H1 (cell line): Measurements from ENCODE around the gene COX17. TPM values are rescaled to one million over a fixed set of nuclear protein-coding genes. Genes with fewer than 3 reads are reported as not detected.

Experiments used
- BCL11A ChIP-seq, 2 experiments: IDR thresholded peaks; one replicate each; pipeline ENCODE4 v1.6.1; 2011; ENCODE audit warnings: low read depth in 2 of 2, low read length in 2 of 2, mild to moderate bottlenecking in 2 of 2
- EP300 ChIP-seq, 2 experiments: IDR thresholded peaks; 1 replicate in 1 of 2; 2 replicates in 1 of 2; pipeline ENCODE4 v1.6.1; 2011 to 2012; ENCODE audit warnings: low read depth in 2 of 2, low read length in 2 of 2, mild to moderate bottlenecking in 2 of 2, borderline replicate concordance in 1 of 2, inconsistent platforms in 1 of 2, moderate library complexity in 1 of 2
- EZH2 ChIP-seq: fragments of 200-600 bp; sonication (generic); IDR thresholded peaks from 2 replicates; pipeline ENCODE4 v1.7.1; 2012; ENCODE audit warnings: low read depth, mild to moderate bottlenecking, moderate library complexity, low read length, inconsistent platforms; ENCODE audit not compliant: severe bottlenecking
- SAP30 ChIP-seq: fragments of 300-600 bp; sonication (generic); IDR thresholded peaks from 2 replicates; pipeline ENCODE4 v1.7.1; 2012; ENCODE audit warnings: low read length, moderate library complexity, mild to moderate bottlenecking, inconsistent platforms; ENCODE audit not compliant: insufficient read depth, insufficient replicate concordance
- YY1 ChIP-seq: IDR thresholded peaks from 2 replicates; pipeline ENCODE4 v1.6.1; 2011; ENCODE audit warnings: low read depth, mild to moderate bottlenecking, low read length
- polyA plus RNA-seq, 7 experiments: library from polyadenylated mRNA; depleted of rRNA in 3 of 7; stranded (reverse) in 5 of 7; unstranded in 2 of 7; fragments of >200 nt in 5 of 7; fragments of 200-250 nt in 2 of 7; gene quantifications; 1 replicate in 5 of 7; 2 replicates in 1 of 7; 4 replicates in 1 of 7; pipeline versions ENCODE4 v1.2.1 to v1.2.3, GENCODE V29; 2011 to 2013; ENCODE audit warnings: missing spikeins in 2 of 7, mixed read lengths in 2 of 7
- total RNA-seq: library from RNA; stranded (reverse); fragmentation: NEBNext Ultra II Directional; extraction: Animal tissue kit (Norgen Biotek cat#: 25700); gene quantifications from 2 replicates; pipeline ENCODE4 v1.2.1, GENCODE V29; 2021
- TF ChIP-seq, protein P1 (sequence below): IDR thresholded peaks from 2 replicates; pipeline ENCODE4 v1.6.1; 2012; ENCODE audit warnings: inconsistent platforms

COX17 gene
- total and polyA plus RNA-seq, 2 of the 8 experiments (the other 6 are each of a cell fraction or from before 2014, with no cell fraction given), result 34.2 to 43.0 TPM

DNA sequence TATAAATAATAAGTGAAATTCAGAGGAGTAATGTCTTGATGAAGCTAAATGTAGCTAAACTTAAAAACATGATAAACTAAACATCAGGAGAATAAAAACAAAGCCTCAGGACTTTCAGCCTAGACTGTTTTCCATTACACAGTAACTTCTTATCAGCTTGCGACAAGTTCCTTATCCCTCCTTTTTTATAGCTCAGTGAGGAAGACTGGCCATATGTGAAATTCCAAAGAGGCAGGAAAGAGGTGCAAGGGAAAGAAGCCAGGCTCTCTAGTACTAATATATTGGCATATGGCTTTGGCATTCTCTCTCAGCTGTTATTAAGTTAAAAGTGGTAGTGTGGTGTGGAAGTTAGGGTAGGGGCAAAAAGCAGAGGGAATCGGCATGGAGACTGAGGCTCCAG, 4.4 kb downstream of the COX17 start (continued):
- TF ChIP-seq, protein P1, sequence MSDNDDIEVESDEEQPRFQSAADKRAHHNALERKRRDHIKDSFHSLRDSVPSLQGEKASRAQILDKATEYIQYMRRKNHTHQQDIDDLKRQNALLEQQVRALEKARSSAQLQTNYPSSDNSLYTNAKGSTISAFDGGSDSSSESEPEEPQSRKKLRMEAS, result no peak
- TF ChIP-seq EZH2 (no peak), EP300 (IDR thresholded peaks at IDR 0.05; ENCODE audit: borderline replicate concordance in 1 of 2, low read depth in 2 of 2, low read length in 2 of 2) (no peak), BCL11A (IDR thresholded peaks at IDR 0.05; ENCODE audit: low read depth in 2 of 2, low read length in 2 of 2) (no peak), SAP30 (no peak), YY1 (no peak)
